Upper lobe of right lung (tissue), 1 donor: ENCODE data around the gene ABCA2. TPM values are rescaled to one million over a fixed set of nuclear protein-coding genes. Genes with fewer than 3 reads are reported as not detected.
"Not testable (repeated sequence)": the region's sequence is repeated elsewhere in the genome, so short reads cannot be mapped to it uniquely, and the experiment has no call there.

ENCODE experiments used
- ATAC-seq: fragments of 200-7000 bp; cut with Tn5 transposase; one replicate; pipeline ENCODE4 v1.9.1; 2020; ENCODE audit warnings: mild to moderate bottlenecking, moderate library complexity
- DNase-seq: peaks from one replicate; pipeline ENCODE4 v3.0.0-alpha.2; 2020
- H3K27ac ChIP-seq: fragments of 200-600 bp; one replicate; pipeline ENCODE4 v1.8.0; 2022
- H3K27me3 ChIP-seq: fragments of 200-600 bp; one replicate; pipeline ENCODE4 v1.8.0; 2022; ENCODE audit warnings: mild to moderate bottlenecking
- H3K36me3 ChIP-seq: fragments of 200-600 bp; one replicate; pipeline ENCODE4 v1.8.0; 2022
- H3K4me1 ChIP-seq: fragments of 200-600 bp; one replicate; pipeline ENCODE4 v1.8.0; 2022
- H3K4me3 ChIP-seq: fragments of 200-600 bp; one replicate; pipeline ENCODE4 v1.8.0; 2022; ENCODE audit warnings: mild to moderate bottlenecking
- H3K9me3 ChIP-seq: fragments of 200-600 bp; one replicate; pipeline ENCODE4 v1.8.0; 2022
- intact Hi-C: fragments of 100-400 bp; cut with DNase I; formaldehyde crosslinking; loops from one replicate; pipeline ENCODE4 v1.11.0; 2022
- total RNA-seq: library from RNA; stranded (reverse); fragmentation: NEBNext Ultra II Directional; extraction: Animal tissue kit (Norgen Biotek cat#: 25700); gene quantifications from one replicate; pipeline ENCODE4 v1.2.1, GENCODE V29; 2021
- TF ChIP-seq, protein P1 (sequence below): fragments of 200-600 bp; IDR thresholded peaks from one replicate; pipeline ENCODE4 v1.8.0; 2022; ENCODE audit warnings: antibody characterized with exemption
- donor health status: DM: no; HTN: yes; CAD: no; lungs with severe emphysema.

Gene ABCA2
- total RNA-seq, 1 donor from 2014 or later: 44.3 TPM

- H3K36me3 ChIP-seq: no peaks in the 10 kb centered on the region
- peaks cover 15% of the 10 kb centered on the region for H3K4me1 ChIP-seq
- H3K27me3 ChIP-seq: no peaks in the 10 kb centered on the region
- no peak for ATAC-seq
- DNase-seq: no peak
- no peaks in the 10 kb centered on the region for H3K9me3 ChIP-seq
- TF ChIP-seq, protein P1, sequence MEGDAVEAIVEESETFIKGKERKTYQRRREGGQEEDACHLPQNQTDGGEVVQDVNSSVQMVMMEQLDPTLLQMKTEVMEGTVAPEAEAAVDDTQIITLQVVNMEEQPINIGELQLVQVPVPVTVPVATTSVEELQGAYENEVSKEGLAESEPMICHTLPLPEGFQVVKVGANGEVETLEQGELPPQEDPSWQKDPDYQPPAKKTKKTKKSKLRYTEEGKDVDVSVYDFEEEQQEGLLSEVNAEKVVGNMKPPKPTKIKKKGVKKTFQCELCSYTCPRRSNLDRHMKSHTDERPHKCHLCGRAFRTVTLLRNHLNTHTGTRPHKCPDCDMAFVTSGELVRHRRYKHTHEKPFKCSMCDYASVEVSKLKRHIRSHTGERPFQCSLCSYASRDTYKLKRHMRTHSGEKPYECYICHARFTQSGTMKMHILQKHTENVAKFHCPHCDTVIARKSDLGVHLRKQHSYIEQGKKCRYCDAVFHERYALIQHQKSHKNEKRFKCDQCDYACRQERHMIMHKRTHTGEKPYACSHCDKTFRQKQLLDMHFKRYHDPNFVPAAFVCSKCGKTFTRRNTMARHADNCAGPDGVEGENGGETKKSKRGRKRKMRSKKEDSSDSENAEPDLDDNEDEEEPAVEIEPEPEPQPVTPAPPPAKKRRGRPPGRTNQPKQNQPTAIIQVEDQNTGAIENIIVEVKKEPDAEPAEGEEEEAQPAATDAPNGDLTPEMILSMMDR: no peak
- intact Hi-C loops: loop anchor here (10.0 kb wide), 1 partner anchor 91 kb away; the partner anchor contains the start of genes C8G and FBXW5
- no peak overlapping the region for H3K27ac ChIP-seq
- H3K4me3 ChIP-seq: no peak overlapping the region
Observed at GRCh38 chr9:137035937-137036336, 7.9 kb upstream of the ABCA2 start.

GRCh38 chr9:137035507-137035834 is 7.4 kb upstream of the ABCA2 start:
- TF ChIP-seq, protein P1: no peak
- H3K27ac ChIP-seq: no peak overlapping the region
- no peaks in the 10 kb centered on the region for H3K36me3 ChIP-seq
- DNase-seq (no peak), ATAC-seq (no peak)
- H3K9me3 ChIP-seq: no peaks in the 10 kb centered on the region
- no peak overlapping the region for H3K4me3 ChIP-seq
- intact Hi-C loops: loop anchor here (10.0 kb wide), 1 partner anchor 91 kb away; the partner anchor contains the start of genes C8G and FBXW5
- no peaks in the 10 kb centered on the region for H3K27me3 ChIP-seq
- H3K4me1 ChIP-seq: peaks cover 19% of the 10 kb centered on the region

GRCh38 chr9:137034709-137035506 is 6.9 kb upstream of the ABCA2 start:
- H3K9me3 ChIP-seq: no peaks in the 10 kb centered on the region
- H3K27me3 ChIP-seq: no peaks in the 10 kb centered on the region
- peak; percentile 82 for ATAC-seq
- peak; percentile 91 for DNase-seq
- intact Hi-C loops: loop anchor here (5.0 to 10.0 kb wide), 2 partner anchors 90 to 248 kb away; partner anchors contain the start of genes C8G and FBXW5
- H3K27ac ChIP-seq: no peak overlapping the region
- TF ChIP-seq, protein P1: peak; percentile 90
- no peak overlapping the region for H3K4me3 ChIP-seq
- H3K4me1 ChIP-seq: peaks cover 20% of the 10 kb centered on the region
- no peaks in the 10 kb centered on the region for H3K36me3 ChIP-seq

DNA sequence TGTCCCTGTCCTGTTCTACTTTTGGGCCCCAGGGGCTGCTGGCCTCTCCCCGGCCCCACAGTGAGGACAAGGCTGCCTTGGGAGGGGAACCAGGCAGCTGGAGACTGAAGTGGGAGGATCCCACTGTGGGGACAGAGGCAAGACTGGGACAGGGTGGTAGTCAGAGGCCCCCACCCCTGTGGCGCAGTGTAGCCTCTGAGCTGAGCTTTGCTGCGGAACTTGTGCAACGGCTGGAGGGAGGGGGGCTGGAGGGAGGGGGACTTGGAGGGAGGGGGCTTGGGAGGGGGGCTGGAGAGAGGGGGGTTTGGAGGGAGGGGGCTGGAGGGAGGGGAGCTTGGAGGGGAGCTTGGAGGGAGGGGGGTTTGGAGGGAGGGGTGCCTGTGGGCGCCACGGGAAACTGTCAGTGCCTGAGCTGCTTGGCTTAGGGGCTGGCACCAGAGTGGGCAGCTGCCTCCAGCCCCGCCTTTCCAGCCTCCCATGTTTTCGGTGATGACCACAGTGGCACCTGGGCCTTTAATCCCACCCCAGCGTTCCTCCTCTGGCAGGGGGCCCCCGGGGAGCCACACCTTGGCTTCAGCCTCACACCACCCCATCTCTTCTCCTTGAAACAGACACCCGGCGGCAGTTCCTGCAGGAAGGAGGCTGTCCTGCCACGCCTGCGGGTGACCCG is 6.1 kb upstream of the ABCA2 start:
- H3K4me3 ChIP-seq: peak overlapping the region; percentile 21
- H3K9me3 ChIP-seq: no peaks in the 10 kb centered on the region
- TF ChIP-seq, protein P1: no peak
- intact Hi-C loops: loop anchor here (5.0 to 10.0 kb wide), 2 partner anchors 89 to 247 kb away; partner anchors contain the start of genes C8G and FBXW5
- peak; percentile 5 for ATAC-seq
- no peaks in the 10 kb centered on the region for H3K36me3 ChIP-seq
- no peak overlapping the region for H3K27ac ChIP-seq
- DNase-seq: no peak
- H3K27me3 ChIP-seq: no peaks in the 10 kb centered on the region
- H3K4me1 ChIP-seq: peaks cover 26% of the 10 kb centered on the region

DNA sequence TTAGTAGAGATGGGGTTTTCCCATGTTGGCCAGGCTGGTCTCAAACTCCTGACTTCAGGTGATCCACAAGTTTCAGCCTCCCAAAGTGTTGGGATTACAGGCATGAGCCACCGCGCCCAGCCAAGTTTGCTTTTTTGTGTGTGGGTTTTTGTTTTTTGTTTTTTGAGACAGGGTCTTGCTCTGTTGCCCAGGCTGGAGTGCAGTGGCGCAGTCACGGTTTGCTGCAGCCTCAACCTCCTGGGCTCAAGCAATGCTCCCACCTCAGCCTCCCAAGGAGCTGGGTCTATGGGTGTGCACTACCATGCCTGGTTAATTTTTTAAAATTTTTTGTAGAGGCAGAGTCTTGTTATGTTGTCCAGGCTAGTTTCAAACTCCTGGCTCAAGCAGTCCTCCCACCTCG is 5.4 kb upstream of the ABCA2 start:
- not testable (repeated sequence) for H3K36me3 ChIP-seq, H3K27ac ChIP-seq, H3K9me3 ChIP-seq, ATAC-seq, H3K27me3 ChIP-seq, DNase-seq
- Histone ChIP-seq H3K4me1 (peaks cover 33% of the 10 kb centered on the region), H3K4me3 (peak overlapping the region; percentile 21)
- intact Hi-C loops: loop anchor here (5.0 to 10.0 kb wide), 2 partner anchors 89 to 246 kb away; partner anchors contain the start of genes C8G and FBXW5

DNA sequence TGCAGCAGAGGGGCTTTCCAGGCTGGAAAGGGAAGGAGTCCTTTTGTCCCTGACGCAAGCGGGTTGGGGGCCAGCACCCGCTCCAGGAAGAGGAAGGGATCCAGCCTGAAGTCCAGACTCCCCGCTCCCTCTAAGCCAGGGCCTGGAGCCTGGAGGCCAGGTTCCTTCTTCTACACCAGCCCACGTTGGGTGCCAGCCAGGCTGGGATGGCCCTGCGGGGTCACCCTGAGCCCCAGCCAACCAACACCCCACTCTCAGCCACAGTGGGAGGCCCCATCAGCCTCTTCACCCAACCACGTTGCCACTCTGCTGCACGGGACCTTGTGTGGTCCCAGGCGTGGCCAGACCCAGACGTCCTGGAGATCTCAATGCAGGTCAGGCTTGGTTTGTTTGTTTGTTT is 4.8 kb upstream of the ABCA2 start:
- Histone ChIP-seq H3K9me3 (no peaks in the 10 kb centered on the region), H3K27me3 (no peaks in the 10 kb centered on the region), H3K4me3 (peak overlapping the region; percentile 21), H3K4me1 (peaks cover 35% of the 10 kb centered on the region), H3K27ac (peak overlapping the region; percentile 36), H3K36me3 (no peaks in the 10 kb centered on the region)
- ATAC-seq (peak; percentile 39), DNase-seq (peak; percentile 76)
- TF ChIP-seq, protein P1: no peak
- intact Hi-C loops: loop anchor here (5.0 to 10.0 kb wide), 2 partner anchors 88 to 246 kb away; partner anchors contain the start of genes C8G and FBXW5
